ENCODE results near the gene RASSF3. TPM values are rescaled to one million over a fixed set of nuclear protein-coding genes. Genes with fewer than 3 reads are reported as not detected.

Gene RASSF3, protein sequence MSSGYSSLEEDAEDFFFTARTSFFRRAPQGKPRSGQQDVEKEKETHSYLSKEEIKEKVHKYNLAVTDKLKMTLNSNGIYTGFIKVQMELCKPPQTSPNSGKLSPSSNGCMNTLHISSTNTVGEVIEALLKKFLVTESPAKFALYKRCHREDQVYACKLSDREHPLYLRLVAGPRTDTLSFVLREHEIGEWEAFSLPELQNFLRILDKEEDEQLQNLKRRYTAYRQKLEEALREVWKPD
- 10 to 100 TPM; 20.3 to 64.5 (median 38.0) TPM for total RNA-seq
- polyA plus RNA-seq, result 10 to 100 TPM; 18.2 to 31.4 TPM
- long read RNA-seq, donor 1, partial matches to known transcripts, result 0 of 2 reads
- long read RNA-seq, donor 1, other reads (novel, unspliced or antisense), result 2 of 2 reads
- long read RNA-seq, donor 2, transcript RASSF3-204 (5 exons, 3,492 nt), result major isoform, 15 of 16 reads
- long read RNA-seq, donor 2, partial matches to known transcripts, result 0 of 16 reads
- long read RNA-seq, donor 2, other reads (novel, unspliced or antisense), result 0 of 16 reads
- long read RNA-seq, donor 3, transcript RASSF3-204 (5 exons, 3,492 nt), result major isoform, 15 of 20 reads
- long read RNA-seq, donor 3, partial matches to known transcripts, result 1 of 20 reads
- long read RNA-seq, donor 3, other reads (novel, unspliced or antisense), result 4 of 20 reads

DNA sequence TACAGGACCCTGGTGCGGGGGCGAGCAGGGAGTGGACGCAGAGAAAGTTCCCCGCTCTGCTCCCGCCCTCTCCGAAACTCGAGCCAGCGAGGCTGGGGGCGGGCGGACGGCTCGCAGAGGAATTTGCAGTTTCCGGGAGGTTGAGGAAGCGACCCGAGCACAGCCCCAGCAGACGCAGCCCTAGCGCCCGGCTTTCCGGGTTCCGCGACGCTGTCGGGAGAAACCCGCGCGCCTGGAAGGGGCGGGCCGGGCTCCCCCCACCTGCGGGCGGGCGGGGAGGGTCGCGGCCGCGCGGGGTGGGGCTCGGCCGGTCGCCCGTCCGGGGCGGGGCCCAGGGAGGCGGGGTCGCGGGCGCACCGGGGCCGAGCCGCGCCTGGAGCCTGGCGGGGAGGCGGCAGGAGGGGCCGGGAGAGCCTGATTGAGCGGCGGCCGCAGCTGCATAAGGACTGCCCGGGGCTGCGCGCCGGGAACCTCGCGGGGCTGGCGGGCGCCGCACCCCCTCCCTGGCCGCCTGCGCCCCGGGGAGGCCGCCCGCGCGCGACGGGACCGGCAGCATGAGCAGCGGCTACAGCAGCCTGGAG lies at the start of gene RASSF3:
RASSF3 (plus strand) TSS at position 417 of the 581 bp plus-strand sequence; CDS start at position 555, 138 bp downstream.
- peak; percentile 68 to 81 (median 72) for DNase-seq
- no peaks in the 10 kb centered on the region for H3K9me3 ChIP-seq
- TF ChIP-seq POLR2A (IDR thresholded peaks at IDR 0.05), result peak; percentile 38
- TF ChIP-seq, protein P1, sequence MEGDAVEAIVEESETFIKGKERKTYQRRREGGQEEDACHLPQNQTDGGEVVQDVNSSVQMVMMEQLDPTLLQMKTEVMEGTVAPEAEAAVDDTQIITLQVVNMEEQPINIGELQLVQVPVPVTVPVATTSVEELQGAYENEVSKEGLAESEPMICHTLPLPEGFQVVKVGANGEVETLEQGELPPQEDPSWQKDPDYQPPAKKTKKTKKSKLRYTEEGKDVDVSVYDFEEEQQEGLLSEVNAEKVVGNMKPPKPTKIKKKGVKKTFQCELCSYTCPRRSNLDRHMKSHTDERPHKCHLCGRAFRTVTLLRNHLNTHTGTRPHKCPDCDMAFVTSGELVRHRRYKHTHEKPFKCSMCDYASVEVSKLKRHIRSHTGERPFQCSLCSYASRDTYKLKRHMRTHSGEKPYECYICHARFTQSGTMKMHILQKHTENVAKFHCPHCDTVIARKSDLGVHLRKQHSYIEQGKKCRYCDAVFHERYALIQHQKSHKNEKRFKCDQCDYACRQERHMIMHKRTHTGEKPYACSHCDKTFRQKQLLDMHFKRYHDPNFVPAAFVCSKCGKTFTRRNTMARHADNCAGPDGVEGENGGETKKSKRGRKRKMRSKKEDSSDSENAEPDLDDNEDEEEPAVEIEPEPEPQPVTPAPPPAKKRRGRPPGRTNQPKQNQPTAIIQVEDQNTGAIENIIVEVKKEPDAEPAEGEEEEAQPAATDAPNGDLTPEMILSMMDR (IDR thresholded peaks at IDR 0.05), result no peak
- WGBS, 3 donors, result 1% methylated on average over 47 to 76 of the region's 76 CpGs
- H3K27ac ChIP-seq, result peak within 1 kb of the TSS; percentile 76 to 82
- peak within 1 kb of the TSS; percentile 86 for H3K4me3 ChIP-seq
- peaks cover 5% of the 10 kb centered on the region for H3K4me1 ChIP-seq (ENCODE audit: insufficient read depth)
- no peaks in the 10 kb centered on the region for H3K36me3 ChIP-seq
- intact Hi-C loops (cut with DNase I), result loop anchor here (5.0 to 10.0 kb wide), 6 partner anchors 55 to 87 kb away; no protein-coding TSS in a partner anchor
- no peaks in the 10 kb centered on the region for H3K27me3 ChIP-seq

GRCh38 chr12:64561302-64562136 lies 48.8 kb upstream of the RASSF3 start:
- no peaks in the 10 kb centered on the region for H3K36me3 ChIP-seq
- H3K27ac ChIP-seq, result no peak overlapping the region
- 78 to 81% (median 81%) methylated on average over 9 of the region's 9 CpGs for WGBS, 3 donors
- no peak for TF ChIP-seq EP300 (IDR thresholded peaks at IDR 0.05)
- intact Hi-C loops (cut with DNase I), result no loop called here
- no peak overlapping the region for H3K4me3 ChIP-seq
- H3K9me3 ChIP-seq, result no peaks in the 10 kb centered on the region
- no peaks in the 10 kb centered on the region for H3K27me3 ChIP-seq
- H3K4me1 ChIP-seq (ENCODE audit: insufficient read depth), result peaks cover 7% of the 10 kb centered on the region
- no peak for DNase-seq

DNA sequence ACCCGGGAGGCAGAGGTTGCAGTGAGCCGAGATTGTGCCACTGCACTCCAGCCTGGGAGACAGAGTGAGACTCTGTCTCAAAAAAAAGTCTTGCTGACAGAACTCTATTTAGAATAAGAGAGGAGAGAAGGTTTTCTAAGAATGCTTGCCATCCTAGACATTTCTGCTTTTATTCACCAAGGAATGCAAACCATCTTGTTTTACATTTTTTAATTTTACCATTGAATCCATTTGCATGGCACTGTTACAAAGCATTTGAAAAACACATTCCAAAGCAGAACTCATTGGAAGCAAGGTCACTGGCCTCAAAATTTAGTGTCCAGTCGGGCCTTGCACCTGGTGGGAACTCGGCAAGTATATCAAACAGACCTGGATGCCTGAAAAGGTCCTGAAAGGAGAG lies 44.2 kb upstream of the RASSF3 start:
- Histone ChIP-seq H3K27me3 (no peaks in the 10 kb centered on the region), H3K27ac (no peak overlapping the region), H3K36me3 (no peaks in the 10 kb centered on the region), H3K4me3 (no peak overlapping the region), H3K9me3 (no peaks in the 10 kb centered on the region), H3K4me1 (ENCODE audit: insufficient read depth) (peaks cover 17% of the 10 kb centered on the region)
- TF ChIP-seq POLR2A (IDR thresholded peaks at IDR 0.05) (no peak), EP300 (IDR thresholded peaks at IDR 0.05) (no peak)
- TF ChIP-seq, protein P1 (IDR thresholded peaks at IDR 0.05), result no peak
- 16 to 42% (median 22%) methylated on average over 4 of the region's 4 CpGs for WGBS, 3 donors
- no peak for DNase-seq
- intact Hi-C loops (cut with DNase I), result no loop called here

DNA sequence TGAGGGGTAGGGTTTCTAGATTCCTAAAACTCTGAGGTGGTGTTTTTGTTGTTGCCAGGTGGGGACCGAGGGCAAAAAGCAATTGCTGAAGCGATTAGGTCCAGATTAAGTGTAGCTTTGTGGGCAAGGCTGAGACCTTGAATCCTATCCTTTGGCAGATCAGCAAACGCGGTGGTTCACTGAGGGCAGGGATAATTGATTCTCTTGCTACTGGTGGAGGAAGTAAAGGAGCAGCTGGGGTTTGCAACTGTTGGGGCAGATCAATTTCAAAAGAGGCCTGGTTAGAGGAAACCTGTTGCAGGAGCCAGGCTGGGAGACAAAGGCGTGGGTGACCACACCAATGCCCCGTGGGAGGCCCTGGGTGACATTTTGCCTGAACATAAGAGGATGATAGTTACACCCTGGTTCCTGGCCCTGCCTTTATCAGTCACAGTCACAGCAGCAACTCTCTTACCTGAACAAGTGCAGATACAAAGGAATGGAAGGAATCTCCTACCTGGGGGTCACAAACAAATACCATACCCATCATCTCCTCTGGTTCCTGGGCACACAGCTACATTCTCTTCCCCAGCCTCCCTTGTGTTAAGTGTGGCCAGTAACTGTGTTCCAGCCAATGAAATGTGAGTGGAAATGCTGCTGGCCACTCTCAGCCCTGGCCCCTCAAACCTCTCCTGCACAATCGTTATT lies 43.3 kb upstream of the RASSF3 start:
- Histone ChIP-seq H3K9me3 (no peaks in the 10 kb centered on the region), H3K4me1 (ENCODE audit: insufficient read depth) (peaks cover 15% of the 10 kb centered on the region), H3K4me3 (no peak overlapping the region), H3K36me3 (no peaks in the 10 kb centered on the region), H3K27me3 (no peaks in the 10 kb centered on the region), H3K27ac (no peak overlapping the region)
- no peak for TF ChIP-seq EP300 (IDR thresholded peaks at IDR 0.05)
- TF ChIP-seq, protein P1 (IDR thresholded peaks at IDR 0.05), result no peak
- no peak for TF ChIP-seq POLR2A (IDR thresholded peaks at IDR 0.05)
- DNase-seq, result no peak
- 69 to 79% (median 74%) methylated on average over 7 of the region's 7 CpGs for WGBS, 3 donors
- intact Hi-C loops (cut with DNase I), result no loop called here
